Uterus (tissue), 4 donors: ENCODE measurements around the gene CERS4. TPM values are rescaled to one million over a fixed set of nuclear protein-coding genes. Genes with fewer than 3 reads are reported as not detected.
"Not testable (repeated sequence)": the region's sequence is repeated elsewhere in the genome, so short reads cannot be mapped to it uniquely, and the experiment has no call there.

ENCODE experiments used
- DNase-seq, 2 donors: peaks; one replicate each; pipeline ENCODE4 v3.0.0-alpha.2; 2019 to 2020
- H3K27ac ChIP-seq, 2 donors: fragments of 200-600 bp; sonication (generic); 1 replicate in 1 of 2; 2 replicates in 1 of 2; pipeline ENCODE4 v1.5.1; 2016 to 2018
- H3K27me3 ChIP-seq, 2 donors: fragments of 200-600 bp; sonication (generic); one replicate each; pipeline ENCODE4 v1.5.1; 2018 to 2019; ENCODE audit warnings: control low read depth in 1 of 2
- H3K36me3 ChIP-seq, 2 donors: fragments of 200-600 bp; sonication (generic); one replicate each; pipeline ENCODE4 v1.5.1; 2019; ENCODE audit warnings: control low read depth in 1 of 2
- H3K4me1 ChIP-seq, 2 donors: fragments of 200-600 bp; sonication (generic); one replicate each; pipeline ENCODE4 v1.5.1; 2018 to 2019; ENCODE audit warnings: control low read depth in 1 of 2
- H3K4me3 ChIP-seq, 2 donors: fragments of 200-600 bp; sonication (generic); 1 replicate in 1 of 2; 2 replicates in 1 of 2; pipeline ENCODE4 v1.5.1; 2018 to 2019; ENCODE audit warnings: mild to moderate bottlenecking in 1 of 2
- H3K9me3 ChIP-seq, 2 donors: fragments of 200-600 bp; sonication (generic); one replicate each; pipeline ENCODE4 v1.5.1; 2019; ENCODE audit warnings: control low read depth in 1 of 2
- POLR2A ChIP-seq, 2 donors: fragments of 450-650 bp; IDR thresholded peaks; one replicate each; pipeline ENCODE4 v1.6.1; 2016; ENCODE audit warnings: antibody characterized with exemption in 2 of 2, mild to moderate bottlenecking in 1 of 2, moderate library complexity in 1 of 2
- intact Hi-C: fragments of 100-400 bp; cut with DNase I; formaldehyde crosslinking; loops from one replicate; pipeline ENCODE4 v1.15.1; 2023; ENCODE audit warnings: low total_unique reads
- total RNA-seq, 4 donors: library from RNA; depleted of rRNA in 3 of 4; stranded (reverse); fragments of >200 nt in 3 of 4; gene quantifications; one replicate each; pipeline versions ENCODE4 v1.1.0 to v1.2.4, GENCODE V29; 2014 to 2023
- TF ChIP-seq, protein P1 (sequence below), 4 experiments: fragments of 200-600 bp in 2 of 4; fragments of 450-650 bp in 2 of 4; sonication (generic) in 2 of 4; IDR thresholded peaks; one replicate each; pipeline ENCODE4 v1.5.1; 2016 to 2019; ENCODE audit warnings: antibody characterized with exemption in 4 of 4, mild to moderate bottlenecking in 2 of 4, moderate library complexity in 1 of 4
- donor health status: DM: yes; HTN: yes; CAD: no.

The CERS4 gene
- total RNA-seq, 4 donors from 2014 or later: 37.1 to 60.8 (median 38.7) TPM

DNA sequence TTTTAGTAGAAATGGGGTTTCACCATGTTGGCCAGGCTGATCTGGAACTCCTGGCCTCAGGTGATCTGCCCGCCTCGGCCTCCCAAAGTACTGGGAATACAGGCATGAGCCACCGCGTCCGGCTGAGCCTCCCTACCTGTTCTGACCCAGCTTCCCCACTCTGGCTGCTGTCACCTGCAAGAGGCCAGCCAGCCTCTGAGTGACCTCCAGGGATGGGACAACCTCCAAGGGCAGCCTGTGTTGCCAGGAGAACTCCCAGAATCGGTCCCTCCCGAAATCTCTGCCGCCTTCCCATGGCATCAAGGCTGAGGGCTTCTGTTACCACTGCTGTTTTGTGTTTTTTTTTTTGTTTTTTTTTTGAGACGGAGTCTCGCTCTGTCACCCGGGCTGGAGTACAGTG, 11.3 kb downstream of the CERS4 start:
- Histone ChIP-seq H3K27me3 (no peaks in the 10 kb centered on the region), H3K4me3 (no peak overlapping the region), H3K36me3 (no peaks in the 10 kb centered on the region), H3K27ac (no peak overlapping the region), H3K9me3 (no peaks in the 10 kb centered on the region), H3K4me1 (no peaks in the 10 kb centered on the region)
- intact Hi-C loops: no loop called here
- DNase-seq: no peak
- TF ChIP-seq POLR2A (IDR thresholded peaks at IDR 0.05): no peak
- TF ChIP-seq, protein P1, sequence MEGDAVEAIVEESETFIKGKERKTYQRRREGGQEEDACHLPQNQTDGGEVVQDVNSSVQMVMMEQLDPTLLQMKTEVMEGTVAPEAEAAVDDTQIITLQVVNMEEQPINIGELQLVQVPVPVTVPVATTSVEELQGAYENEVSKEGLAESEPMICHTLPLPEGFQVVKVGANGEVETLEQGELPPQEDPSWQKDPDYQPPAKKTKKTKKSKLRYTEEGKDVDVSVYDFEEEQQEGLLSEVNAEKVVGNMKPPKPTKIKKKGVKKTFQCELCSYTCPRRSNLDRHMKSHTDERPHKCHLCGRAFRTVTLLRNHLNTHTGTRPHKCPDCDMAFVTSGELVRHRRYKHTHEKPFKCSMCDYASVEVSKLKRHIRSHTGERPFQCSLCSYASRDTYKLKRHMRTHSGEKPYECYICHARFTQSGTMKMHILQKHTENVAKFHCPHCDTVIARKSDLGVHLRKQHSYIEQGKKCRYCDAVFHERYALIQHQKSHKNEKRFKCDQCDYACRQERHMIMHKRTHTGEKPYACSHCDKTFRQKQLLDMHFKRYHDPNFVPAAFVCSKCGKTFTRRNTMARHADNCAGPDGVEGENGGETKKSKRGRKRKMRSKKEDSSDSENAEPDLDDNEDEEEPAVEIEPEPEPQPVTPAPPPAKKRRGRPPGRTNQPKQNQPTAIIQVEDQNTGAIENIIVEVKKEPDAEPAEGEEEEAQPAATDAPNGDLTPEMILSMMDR (IDR thresholded peaks at IDR 0.05): no peak

DNA sequence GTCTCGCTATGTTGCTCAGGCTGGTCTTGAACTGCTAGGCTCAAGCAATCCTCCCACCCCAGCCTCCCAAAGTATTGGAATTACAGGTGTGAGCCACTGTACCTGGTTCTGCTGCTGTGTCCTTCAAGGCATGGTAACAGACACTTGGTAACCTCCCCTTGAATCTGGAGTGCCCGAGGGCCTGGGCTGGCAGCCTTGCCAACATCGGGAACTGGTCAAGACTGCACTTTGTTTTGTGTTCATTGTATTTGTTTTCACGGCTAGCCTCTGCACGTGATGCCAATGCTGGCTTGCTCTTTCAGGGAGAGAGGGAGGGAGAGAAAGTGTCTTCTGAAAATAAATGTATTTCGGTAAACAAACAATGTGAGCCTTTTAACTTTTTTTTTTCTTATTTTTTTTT, 12.0 kb downstream of the CERS4 start:
- no peaks in the 10 kb centered on the region for H3K27me3 ChIP-seq
- no peak for DNase-seq
- H3K36me3 ChIP-seq: no peaks in the 10 kb centered on the region
- H3K4me3 ChIP-seq: no peak overlapping the region
- TF ChIP-seq POLR2A (IDR thresholded peaks at IDR 0.05): no peak
- TF ChIP-seq, protein P1 (IDR thresholded peaks at IDR 0.05): no peak
- intact Hi-C loops: no loop called here
- no peak overlapping the region for H3K27ac ChIP-seq
- no peaks in the 10 kb centered on the region for H3K4me1 ChIP-seq
- no peaks in the 10 kb centered on the region for H3K9me3 ChIP-seq

GRCh38 chr19:8223442-8223841, 14.3 kb downstream of the CERS4 start:
- H3K36me3 ChIP-seq, H3K27me3 ChIP-seq, H3K4me3 ChIP-seq, H3K27ac ChIP-seq, H3K9me3 ChIP-seq, DNase-seq, H3K4me1 ChIP-seq, intact Hi-C loops: not testable (repeated sequence)

GRCh38 chr19:8224394-8225145, 15.4 kb downstream of the CERS4 start:
- no peak overlapping the region for H3K4me3 ChIP-seq
- no peaks in the 10 kb centered on the region for H3K4me1 ChIP-seq
- no peaks in the 10 kb centered on the region for H3K36me3 ChIP-seq
- H3K9me3 ChIP-seq: no peaks in the 10 kb centered on the region
- no peak for TF ChIP-seq POLR2A (IDR thresholded peaks at IDR 0.05)
- TF ChIP-seq, protein P1 (IDR thresholded peaks at IDR 0.05): no peak
- H3K27ac ChIP-seq: no peak overlapping the region
- intact Hi-C loops: no loop called here
- peak in 1 of 2 donors; percentile 35 for DNase-seq
- no peaks in the 10 kb centered on the region for H3K27me3 ChIP-seq

- no peak overlapping the region for H3K4me3 ChIP-seq
- H3K9me3 ChIP-seq: peaks cover 0 to 14% of the 10 kb centered on the region in 2 donors
- H3K36me3 ChIP-seq: no peaks in the 10 kb centered on the region
- TF ChIP-seq POLR2A (IDR thresholded peaks at IDR 0.05): no peak
- TF ChIP-seq, protein P1 (IDR thresholded peaks at IDR 0.05): no peak
- H3K4me1 ChIP-seq: no peaks in the 10 kb centered on the region
- intact Hi-C loops: no loop called here
- no peak overlapping the region for H3K27ac ChIP-seq
- H3K27me3 ChIP-seq: no peaks in the 10 kb centered on the region
- no peak for DNase-seq
Measured at GRCh38 chr19:8231073-8231604, 22.0 kb downstream of the CERS4 start.
